ENCODE results near the gene ACAD8.
"Not testable (repeated sequence)": the region's sequence is repeated elsewhere in the genome, so short reads cannot be mapped to it uniquely, and the experiment has no call there.

Gene ACAD8

DNA sequence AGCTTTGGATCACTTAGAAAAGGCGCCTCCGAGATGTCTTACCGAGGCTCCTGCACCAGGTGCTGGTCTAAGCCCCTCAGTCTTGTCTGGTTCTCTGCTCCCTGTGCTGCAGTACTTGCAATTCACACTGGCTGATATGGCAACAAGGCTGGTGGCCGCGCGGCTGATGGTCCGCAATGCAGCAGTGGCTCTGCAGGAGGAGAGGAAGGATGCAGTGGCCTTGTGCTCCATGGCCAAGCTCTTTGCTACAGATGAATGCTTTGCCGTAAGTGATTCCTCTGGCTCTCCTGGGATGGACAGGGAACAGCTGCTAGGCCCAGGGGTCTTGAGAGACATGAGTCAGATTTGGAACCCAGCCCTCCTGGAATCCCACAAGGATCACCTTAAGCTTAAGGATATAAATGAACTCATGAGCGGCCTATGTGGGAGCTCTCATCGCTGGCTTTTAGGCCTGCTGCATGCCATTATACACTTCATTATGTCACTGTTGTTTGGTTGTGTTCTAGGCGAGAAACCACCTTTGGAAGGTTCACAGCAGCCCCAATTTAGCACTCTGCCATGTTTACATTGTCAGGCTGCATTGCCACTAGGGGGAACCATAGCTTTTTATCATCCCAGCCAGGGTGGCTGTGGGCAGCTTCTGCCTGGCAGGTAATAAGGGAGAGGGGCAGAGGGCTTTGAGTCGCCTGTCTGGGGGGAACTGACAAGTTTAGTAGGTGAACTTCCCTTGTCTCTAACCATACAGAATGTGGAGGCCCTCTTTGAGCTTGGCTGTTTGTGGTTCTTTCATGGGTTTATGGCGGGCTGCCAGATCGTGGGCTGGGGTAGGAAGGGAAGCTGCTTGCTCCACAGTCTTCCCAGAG is 8.5 kb downstream of the ACAD8 start:
- intact Hi-C loops (cut with DNase I): no loop called here
- DNase-seq: peak in 1 of 10 donors; percentile 74

DNA sequence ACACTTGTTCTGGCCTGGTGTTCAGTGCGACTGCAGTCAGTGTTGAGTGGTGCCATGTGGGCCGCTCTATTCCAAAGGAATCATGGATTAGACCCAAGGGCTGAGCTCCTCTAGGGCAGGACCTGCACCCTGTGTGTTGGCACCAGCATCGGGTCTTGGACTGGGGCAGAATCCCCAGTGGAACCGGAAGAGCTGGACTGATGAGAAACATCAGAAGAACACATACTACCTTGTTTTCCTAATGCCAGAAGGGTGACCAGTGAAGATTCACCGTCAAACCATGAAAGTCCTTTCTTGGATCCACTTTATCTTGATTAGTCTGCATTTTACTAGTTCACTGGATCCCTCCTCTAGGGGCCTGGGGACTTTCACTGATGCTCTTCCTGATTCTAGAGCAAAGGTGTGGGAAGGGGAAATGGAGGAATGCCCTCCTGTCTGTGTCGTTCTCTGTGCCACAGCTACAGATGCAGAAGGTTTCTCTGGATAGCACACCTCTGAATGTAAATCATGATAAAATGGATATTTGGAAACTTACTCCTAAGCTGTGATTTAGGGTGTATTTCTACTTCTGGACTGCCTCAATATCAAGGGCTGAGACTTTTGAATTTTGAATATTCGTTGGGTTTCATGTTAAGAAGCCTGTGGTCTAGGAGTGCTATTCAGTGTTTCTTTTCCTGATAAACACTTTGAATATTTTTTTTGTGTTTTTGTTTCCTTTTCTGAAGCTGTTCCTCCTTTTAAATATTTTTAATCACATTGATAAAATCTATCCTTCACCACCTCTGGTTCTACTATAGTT is 11.8 kb downstream of the ACAD8 start:
- intact Hi-C loops (cut with DNase I): no loop called here
- DNase-seq: peak in 1 of 10 donors; percentile 33

GRCh38 chr11:134266440-134266839 is 13.1 kb downstream of the ACAD8 start:
- intact Hi-C loops (cut with DNase I): no loop called here
- no peak for DNase-seq

DNA sequence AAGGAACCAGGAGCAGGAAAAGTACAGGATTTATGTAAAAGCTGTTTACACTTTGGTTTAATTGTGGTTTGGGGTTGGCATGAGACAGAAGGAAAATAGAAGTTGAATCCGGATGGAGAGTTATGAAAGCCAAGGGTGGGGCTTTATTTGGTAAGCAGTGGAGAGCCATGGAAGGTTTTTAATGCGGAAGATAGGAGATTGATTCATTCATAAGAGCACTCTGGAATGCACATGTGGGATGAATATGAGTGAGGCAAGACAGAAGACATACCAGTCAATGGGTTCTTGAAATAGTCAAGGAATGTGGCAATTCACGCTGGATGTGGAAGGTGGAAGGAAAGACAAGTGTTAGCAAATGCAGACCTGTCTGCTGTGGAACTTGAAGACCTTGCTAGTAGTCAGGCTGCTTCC is 13.5 kb downstream of the ACAD8 start:
- intact Hi-C loops (cut with DNase I): no loop called here
- no peak for DNase-seq

- intact Hi-C loops (cut with DNase I): no loop called here
- DNase-seq: no peak
Observed at GRCh38 chr11:134267461-134267860, 14.1 kb downstream of the ACAD8 start.

GRCh38 chr11:134267966-134268365 is 14.6 kb downstream of the ACAD8 start:
- no peak for DNase-seq
- intact Hi-C loops (cut with DNase I): no loop called here

GRCh38 chr11:134270250-134270714 is 16.9 kb downstream of the ACAD8 start:
- DNase-seq: no peak
- intact Hi-C loops (cut with DNase I): no loop called here

GRCh38 chr11:134271978-134272377 is 18.6 kb downstream of the ACAD8 start:
- DNase-seq: no peak
- intact Hi-C loops (cut with DNase I): no loop called here

DNA sequence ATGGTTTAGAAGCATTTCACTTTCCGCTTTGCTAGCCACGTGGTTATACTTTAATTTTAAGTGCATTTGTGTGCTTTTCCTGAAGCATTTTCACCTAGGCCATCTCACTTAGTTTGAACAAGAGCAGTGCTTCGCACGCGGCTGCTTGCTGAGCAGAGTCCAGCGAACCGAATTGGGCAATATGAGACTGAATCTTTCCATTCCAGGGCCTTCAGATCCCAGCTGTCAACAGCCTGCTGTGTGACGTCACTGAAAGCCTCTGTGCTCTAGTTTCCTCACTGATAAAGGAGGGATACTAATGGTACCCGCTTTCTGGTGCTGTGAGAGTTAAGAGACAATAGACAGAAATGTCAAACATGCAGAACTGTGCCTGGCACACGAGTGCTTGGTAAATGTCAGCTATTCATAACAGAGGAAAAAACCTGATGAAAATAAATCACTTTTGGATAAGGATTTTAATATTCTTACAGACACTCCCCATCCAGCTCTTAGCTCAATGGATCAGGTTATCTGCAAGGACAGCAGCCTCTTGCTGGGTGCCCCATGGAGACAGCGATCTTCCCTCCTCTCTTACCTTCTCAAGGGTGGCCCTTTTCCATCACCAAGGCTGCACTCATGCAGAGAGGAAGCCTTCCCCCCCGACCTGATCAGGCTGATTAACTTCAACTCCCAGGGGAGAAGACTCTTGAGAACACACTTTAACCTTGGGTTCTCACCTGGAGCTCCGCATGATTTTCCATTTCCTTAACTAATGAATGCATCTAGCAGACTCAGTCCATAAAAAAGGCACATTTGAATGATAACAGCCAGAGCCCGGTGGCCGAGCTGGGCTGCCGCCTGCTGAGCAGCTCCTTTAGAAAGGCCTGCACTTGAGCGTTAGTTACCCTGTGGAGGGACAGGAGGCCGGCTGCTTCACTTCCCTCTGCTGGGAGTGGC is 19.3 kb downstream of the ACAD8 start:
- DNase-seq: peak in 3 of 10 donors; percentile 21 to 83 (median 83)
- intact Hi-C loops (cut with DNase I): no loop called here

DNA sequence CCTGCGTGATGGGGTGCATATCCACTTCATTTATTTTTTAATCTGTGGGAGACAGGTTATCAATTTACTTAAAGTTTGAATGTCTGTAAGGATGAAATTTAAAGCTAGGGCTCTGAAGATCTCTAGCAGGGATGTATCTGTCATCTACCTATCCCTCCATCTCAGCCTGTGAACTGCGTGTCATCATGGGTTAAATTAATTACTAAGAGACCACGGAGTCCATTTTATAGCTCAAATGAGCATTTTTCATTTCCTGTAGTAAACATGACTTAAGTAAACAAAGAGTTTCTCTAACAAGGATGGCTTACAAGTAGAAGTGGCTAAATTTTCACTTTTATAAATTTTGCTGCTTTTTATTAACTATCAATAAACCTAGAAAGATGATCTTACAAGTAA is 19.9 kb downstream of the ACAD8 start:
- DNase-seq: no peak
- intact Hi-C loops (cut with DNase I): no loop called here

- intact Hi-C loops (cut with DNase I): no loop called here
- DNase-seq: no peak
Observed at GRCh38 chr11:134275188-134275533, 21.8 kb downstream of the ACAD8 start.

DNA sequence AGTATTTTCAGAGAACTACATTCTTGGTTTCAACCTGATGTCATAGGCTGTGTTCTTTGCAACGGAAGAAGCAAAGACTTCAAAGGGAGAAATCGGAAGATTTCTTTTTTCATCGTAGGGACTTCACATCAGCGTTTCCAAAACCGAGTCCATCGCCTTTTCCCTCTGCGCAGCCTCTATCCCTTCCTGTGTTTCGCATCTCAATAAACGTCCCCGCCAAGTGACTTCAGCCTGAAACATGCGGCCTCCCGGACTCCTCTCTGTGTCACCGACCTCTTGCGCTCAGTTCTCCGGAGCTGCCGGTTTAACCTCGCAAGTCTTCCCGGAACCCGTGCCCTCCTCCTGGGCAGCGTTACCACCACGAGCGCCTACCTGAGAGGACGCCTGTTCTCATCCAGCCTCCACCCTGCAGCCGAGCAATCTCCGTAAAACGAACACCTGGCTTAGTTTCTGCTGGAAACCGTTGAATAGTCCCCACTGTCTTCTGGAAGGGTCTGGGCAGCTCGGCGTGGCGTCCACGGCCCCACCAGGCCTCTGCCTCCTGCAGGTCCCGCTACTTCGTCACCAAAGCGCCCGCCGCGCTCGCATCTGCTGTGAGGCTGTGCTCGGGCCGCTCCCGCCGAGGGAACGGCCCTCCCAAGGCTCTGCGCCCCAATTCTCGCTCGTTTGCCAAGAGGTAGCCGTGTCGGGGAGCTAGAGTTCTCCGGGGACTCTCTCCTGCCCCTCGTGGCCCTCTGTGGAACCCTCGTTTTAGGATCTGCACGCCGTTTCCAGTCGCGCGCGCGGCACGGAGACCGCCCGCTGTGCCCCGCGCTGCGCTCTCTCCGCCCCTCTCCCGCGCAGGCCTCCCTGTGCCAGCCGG is 22.4 kb downstream of the ACAD8 start, which contains the start of gene GLB1L3:
TSS of gene GLB1L3 (plus strand) at position 846 of the 862 bp plus-strand sequence. CDS start 362 bp downstream, outside the sequence.
- peak; percentile 36 to 96 (median 77) for DNase-seq
- intact Hi-C loops (cut with DNase I): no loop called here

DNA sequence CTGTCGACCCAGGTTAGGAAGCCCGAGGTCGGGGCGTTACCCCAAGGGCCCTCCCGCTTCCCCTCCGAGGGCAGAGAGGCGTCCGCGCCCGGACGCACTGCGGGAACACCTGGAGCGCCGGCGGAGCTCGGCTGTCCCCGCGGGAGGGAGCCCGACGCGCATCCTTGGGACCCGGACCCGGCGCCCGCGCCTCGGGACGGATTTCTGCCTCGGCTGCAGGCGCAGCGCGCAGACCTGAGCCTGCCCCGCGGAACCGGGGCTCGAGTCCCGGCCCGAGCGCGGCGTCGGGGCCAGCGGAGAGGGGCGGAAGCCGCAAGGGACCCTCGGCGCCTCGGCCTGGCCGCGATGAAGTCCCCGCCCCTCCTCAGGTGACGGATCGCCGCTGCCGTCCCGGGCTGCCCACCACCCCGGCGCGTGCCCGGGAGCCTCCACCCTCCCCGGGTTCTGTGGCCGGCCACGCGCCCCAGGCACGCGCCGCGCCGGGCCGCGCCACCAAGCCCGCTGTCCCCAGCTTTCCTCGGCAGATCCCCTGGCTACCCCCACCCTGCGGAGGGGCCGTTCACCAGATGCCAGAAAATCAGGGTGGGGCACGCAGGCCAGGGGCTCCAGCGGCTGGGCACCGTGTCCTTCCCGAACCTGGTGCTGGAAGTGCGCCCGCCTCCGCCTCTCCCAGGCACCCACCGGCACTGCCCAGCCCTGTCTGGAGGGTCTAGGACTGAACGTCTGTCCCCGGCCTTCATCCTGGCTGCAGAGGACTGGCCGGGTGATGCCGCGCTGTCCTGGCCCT is 23.2 kb downstream of the ACAD8 start:
- intact Hi-C loops (cut with DNase I): no loop called here
- peak in 6 of 10 donors; percentile 24 to 88 (median 62) for DNase-seq

DNA sequence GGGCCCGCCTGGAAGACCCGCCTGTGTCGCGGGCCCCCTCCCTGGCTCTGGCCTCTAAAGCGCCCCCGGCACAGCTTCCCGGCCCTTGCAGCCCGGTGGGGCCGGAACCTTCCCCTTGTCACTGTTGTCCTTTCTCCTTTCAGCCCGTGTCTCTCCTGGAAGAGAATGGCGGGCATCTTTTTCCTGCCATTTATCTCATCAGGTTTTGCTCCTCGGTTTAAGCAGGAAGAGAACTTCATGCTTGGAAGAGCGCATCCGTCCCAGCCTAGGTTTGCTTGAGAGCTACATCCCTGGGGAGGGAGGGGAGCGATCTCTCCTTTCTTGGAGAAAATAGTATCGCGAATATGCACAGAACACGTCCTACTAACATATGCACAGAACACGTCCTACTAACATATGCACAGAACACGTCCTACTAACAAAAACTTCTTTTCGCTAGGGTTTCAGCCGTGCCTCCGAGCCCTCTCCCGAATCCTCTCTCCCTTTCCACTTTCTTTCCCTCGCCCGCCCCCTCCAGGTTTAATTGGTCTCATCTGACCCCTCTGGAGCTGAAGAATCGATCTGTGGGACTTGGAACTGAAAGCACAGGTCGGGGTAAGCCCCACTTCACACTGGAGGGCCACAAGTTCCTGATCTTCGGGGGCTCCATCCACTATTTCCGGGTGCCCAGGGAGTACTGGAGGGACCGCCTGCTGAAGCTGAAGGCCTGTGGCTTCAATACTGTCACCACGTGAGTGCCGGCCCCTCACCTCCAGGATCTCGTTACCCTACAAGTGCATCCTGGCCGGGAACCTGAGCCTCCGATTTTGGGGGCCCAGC is 24.0 kb downstream of the ACAD8 start:
- DNase-seq: peak in 2 of 10 donors; percentile 41 to 79
- intact Hi-C loops (cut with DNase I): no loop called here

DNA sequence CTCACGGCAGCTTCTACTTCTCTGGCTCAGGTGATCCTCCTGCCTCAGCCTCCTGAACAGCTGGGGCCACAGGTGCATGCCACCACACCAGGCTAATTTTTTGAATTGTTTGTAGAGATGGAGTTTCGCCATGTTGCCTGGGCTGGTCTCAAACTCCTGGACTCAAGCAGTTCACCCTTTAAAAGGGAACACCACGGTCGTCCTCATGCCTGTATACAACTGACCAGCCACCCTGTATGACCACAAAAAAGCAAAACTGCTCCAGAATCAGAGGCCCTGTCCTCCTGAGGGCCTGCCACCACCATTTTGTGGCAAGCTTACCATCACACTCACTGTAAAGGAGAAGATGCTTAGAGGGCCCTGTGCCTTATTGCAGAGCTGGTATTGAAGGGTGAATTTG is 25.0 kb downstream of the ACAD8 start:
- intact Hi-C loops (cut with DNase I): no loop called here
- DNase-seq: peak in 2 of 10 donors; percentile 12 to 39

- peak in 1 of 10 donors; percentile 6 for DNase-seq
- intact Hi-C loops (cut with DNase I): not testable (repeated sequence)
Observed at GRCh38 chr11:134281635-134282034, 28.3 kb downstream of the ACAD8 start.

All from posterior cingulate gyrus (tissue), 11 donors.